Pancreas (tissue), 10 donors: ENCODE results near the gene LRRC74B. TPM values are rescaled to one million over a fixed set of nuclear protein-coding genes. Genes with fewer than 3 reads are reported as not detected.
"Not testable (repeated sequence)": the region's sequence is repeated elsewhere in the genome, so short reads cannot be mapped to it uniquely, and the experiment has no call there.

Source experiments
- ATAC-seq, 4 donors: fragments of 200-7000 bp; cut with Tn5 transposase; one replicate each; pipeline versions ENCODE4 v1.8.0 to v1.9.1; 2020; ENCODE audit warnings: mild to moderate bottlenecking in 4 of 4, moderate library complexity in 4 of 4
- DNase-seq, 6 donors: peaks; one replicate each; pipeline ENCODE4 v3.0.0-alpha.2; 2020
- FAIRE-seq: peaks from 2 replicates; lab custom pipeline; 2012; peaks lifted over from hg19 to GRCh38; lab: Jason Lieb, UNC
- H3K27ac ChIP-seq, 4 donors: fragments of 200-600 bp; sonication (generic); 1 replicate in 3 of 4; 2 replicates in 1 of 4; pipeline versions ENCODE4 v1.5.0 to v1.8.0; 2020
- H3K27me3 ChIP-seq, 4 donors: fragments of 200-600 bp; one replicate each; pipeline ENCODE4 v1.8.0; 2021
- H3K36me3 ChIP-seq, 3 donors: fragments of 200-600 bp; sonication (generic) in 1 of 3; one replicate each; pipeline versions ENCODE4 v1.5.0 to v1.8.0; 2020 to 2021
- H3K4me1 ChIP-seq, 3 donors: fragments of 200-600 bp; one replicate each; pipeline ENCODE4 v1.8.0; 2021
- H3K4me3 ChIP-seq, 4 donors: fragments of 200-600 bp; sonication (generic) in 2 of 4; one replicate each; pipeline versions ENCODE4 v1.5.0 to v1.8.0; 2020 to 2021
- H3K9me3 ChIP-seq, 4 donors: fragments of 200-600 bp; one replicate each; pipeline ENCODE4 v1.8.0; 2021
- CTCF ChIP-seq, 4 donors: fragments of 200-600 bp; sonication (generic) in 3 of 4; IDR thresholded peaks; one replicate each; pipeline versions ENCODE4 v1.5.0 to v1.8.0; 2021; ENCODE audit warnings: antibody characterized with exemption in 4 of 4
- WGBS, 2 donors: extraction: QIAGEN DNeasy Blood & Tissue Kit; methylation state at CpG; one replicate each; pipeline ENCODE4 v1.1.7; 2013; 5-methylcytosine and 5-hydroxymethylcytosine counted together
- intact Hi-C, 3 donors: fragments of 100-400 bp; cut with DNase I; formaldehyde crosslinking; loops; one replicate each; pipeline versions ENCODE4 v1.11.1 to v1.14.2; 2022
- polyA plus RNA-seq, 2 donors: library from polyadenylated mRNA; stranded (reverse); fragments of 200-250 nt; gene quantifications; one replicate each; pipeline ENCODE4 v1.2.3, GENCODE V29; 2013
- total RNA-seq, 6 donors: library from RNA; stranded (reverse); fragmentation: NEBNext Ultra II Directional in 4 of 6; extraction: Animal tissue kit (Norgen Biotek cat#: 25700) in 4 of 6; gene quantifications; one replicate each; pipeline versions ENCODE4 v1.2.1 to v1.2.4, GENCODE V29; 2021 to 2023
- donor health status: healthy with polysubstance abuse.
- donor health status: DM: no; HTN: no; CAD: no; lungs with moderate emphysema.
- donor health status: DM: no; HTN: no; CAD: no.
- donor health status: control.
- donor health status: control.
- donor health status: Bipolar disorder and iron deficiency.
- donor health status: DM: yes; HTN: yes; CAD: no.
- donor health status: DM: no; HTN: no; CAD: no.
- donor health status: DM: no; HTN: no; CAD: no.
- donor health status: DM: yes; HTN: yes; CAD: no.

The LRRC74B gene
- total and polyA plus RNA-seq, 8 donors, result 0.05 TPM; not detected in 7

GRCh38 chr22:21000987-21001600 lies 44.7 kb upstream of the LRRC74B start:
- ATAC-seq (peak in 1 of 4 donors; percentile 0), DNase-seq (peak in 3 of 6 donors; percentile 25 to 90 (median 73)), FAIRE-seq (no peak)
- H3K27ac ChIP-seq, result peak overlapping the region; percentile 98 to 99 (median 98)
- WGBS, 2 donors, result 1 to 2% methylated on average over 23 to 26 of the region's 26 CpGs
- H3K27me3 ChIP-seq, result no peaks in the 10 kb centered on the region
- intact Hi-C loops, result no loop called here
- peaks cover 0 to 24% (median 22%) of the 10 kb centered on the region in 3 donors for H3K4me1 ChIP-seq
- no peak for TF ChIP-seq CTCF (IDR thresholded peaks at IDR 0.05)
- H3K36me3 ChIP-seq, result peaks cover 0 to 10% (median 5%) of the 10 kb centered on the region in 3 donors
- no peaks in the 10 kb centered on the region for H3K9me3 ChIP-seq
- peak overlapping the region; percentile 46 to 74 (median 66) for H3K4me3 ChIP-seq

GRCh38 chr22:21001601-21002325 lies 44.0 kb upstream of the LRRC74B start, which contains the start of gene THAP7:
THAP7 (minus strand) TSS chr22:21002118; CDS start chr22:21001911, 207 bp downstream.
- FAIRE-seq (no peak), ATAC-seq (peak; percentile 93 to 98 (median 94)), DNase-seq (peak; percentile 95 to 98 (median 96))
- Histone ChIP-seq H3K36me3 (peaks cover 0 to 10% (median 5%) of the 10 kb centered on the region in 3 donors), H3K4me1 (peaks cover 0 to 24% (median 22%) of the 10 kb centered on the region in 3 donors), H3K9me3 (no peaks in the 10 kb centered on the region), H3K27ac (peak within 1 kb of the TSS; percentile 98 to 99 (median 98)), H3K27me3 (no peaks in the 10 kb centered on the region), H3K4me3 (peak within 1 kb of the TSS; percentile 46 to 74 (median 66))
- WGBS, 2 donors, result 0% methylated on average over 80 to 83 of the region's 83 CpGs
- intact Hi-C loops, result no loop called here
- no peak for TF ChIP-seq CTCF (IDR thresholded peaks at IDR 0.05)

GRCh38 chr22:21003782-21004181 lies 42.0 kb upstream of the LRRC74B start:
- no peaks in the 10 kb centered on the region for H3K27me3 ChIP-seq
- FAIRE-seq (no peak), DNase-seq (no peak), ATAC-seq (no peak)
- no peak for TF ChIP-seq CTCF (IDR thresholded peaks at IDR 0.05)
- H3K4me1 ChIP-seq, result peaks cover 0 to 24% (median 22%) of the 10 kb centered on the region in 3 donors
- intact Hi-C loops, result no loop called here
- no peak overlapping the region for H3K4me3 ChIP-seq
- peaks cover 0 to 10% (median 5%) of the 10 kb centered on the region in 3 donors for H3K36me3 ChIP-seq
- no peaks in the 10 kb centered on the region for H3K9me3 ChIP-seq
- H3K27ac ChIP-seq, result no peak overlapping the region
- 60 to 63% methylated on average over 4 of the region's 4 CpGs for WGBS, 2 donors

GRCh38 chr22:21009208-21009607 lies 36.5 kb upstream of the LRRC74B start:
- H3K27ac ChIP-seq, H3K4me3 ChIP-seq, FAIRE-seq, H3K27me3 ChIP-seq, H3K36me3 ChIP-seq, DNase-seq, ATAC-seq, H3K9me3 ChIP-seq, intact Hi-C loops, H3K4me1 ChIP-seq: not testable (repeated sequence)
- WGBS, 2 donors, result 74 to 83% methylated on average over 13 of the region's 13 CpGs

GRCh38 chr22:21009638-21010425 lies 35.9 kb upstream of the LRRC74B start:
- peaks cover 0 to 6% (median 0%) of the 10 kb centered on the region in 3 donors for H3K4me1 ChIP-seq
- FAIRE-seq (no peak), DNase-seq (peak in 5 of 6 donors; percentile 23 to 55 (median 50)), ATAC-seq (peak; percentile 31 to 83 (median 50))
- no peak overlapping the region for H3K4me3 ChIP-seq
- no peaks in the 10 kb centered on the region for H3K27me3 ChIP-seq
- TF ChIP-seq CTCF (IDR thresholded peaks at IDR 0.05), result no peak
- no peaks in the 10 kb centered on the region for H3K36me3 ChIP-seq
- H3K9me3 ChIP-seq, result no peaks in the 10 kb centered on the region
- H3K27ac ChIP-seq, result no peak overlapping the region
- 43 to 50% methylated on average over 10 of the region's 10 CpGs for WGBS, 2 donors
- intact Hi-C loops, result no loop called here
